Measurements from ENCODE around the gene C1GALT1.

Gene C1GALT1

GRCh38 chr7:7294911-7295310 lies 112.6 kb downstream of the C1GALT1 start:
- Histone ChIP-seq H3K9me2 (ENCODE audit: low read depth, low read length) (no peaks in the 10 kb centered on the region), H3F3A (ENCODE audit: insufficient read depth, low read length) (no peaks in the 10 kb centered on the region)
- TF ChIP-seq CTCF (IDR thresholded peaks at IDR 0.05; ENCODE audit: low read length) (no peak), EZH2 (IDR thresholded peaks at IDR 0.05; ENCODE audit: borderline replicate concordance, low read length) (no peak)

More at GRCh38 chr7:7294911-7295310, 112.6 kb downstream of the C1GALT1 start:
- Histone ChIP-seq H3K27me3 (ENCODE audit: insufficient read depth, low read length) (no peaks in the 10 kb centered on the region), H3K4me1 (ENCODE audit: insufficient read depth, low read length, severe bottlenecking) (peaks cover 9% of the 10 kb centered on the region), H3K9ac (ENCODE audit: low read length) (no peak overlapping the region), H4K20me1 (ENCODE audit: insufficient read depth, low read length) (no peaks in the 10 kb centered on the region), H3K36me3 (ENCODE audit: insufficient read depth, low read length) (no peaks in the 10 kb centered on the region), H3K4me3 (ENCODE audit: low read depth, low read length, poor library complexity, severe bottlenecking) (no peak overlapping the region), H3K9me3 (ENCODE audit: low read length) (no peaks in the 10 kb centered on the region), H3K27ac (ENCODE audit: low read depth, low read length, poor library complexity, severe bottlenecking) (no peak overlapping the region), H3K4me2 (ENCODE audit: low read length) (no peak overlapping the region), H3K79me2 (ENCODE audit: insufficient read depth, low read length) (no peaks in the 10 kb centered on the region), H2AFZ (ENCODE audit: low read length) (no peak overlapping the region)

All from OCI-LY1 (cell line).